ENCODE measurements around the gene PPM1A.

Gene PPM1A

DNA sequence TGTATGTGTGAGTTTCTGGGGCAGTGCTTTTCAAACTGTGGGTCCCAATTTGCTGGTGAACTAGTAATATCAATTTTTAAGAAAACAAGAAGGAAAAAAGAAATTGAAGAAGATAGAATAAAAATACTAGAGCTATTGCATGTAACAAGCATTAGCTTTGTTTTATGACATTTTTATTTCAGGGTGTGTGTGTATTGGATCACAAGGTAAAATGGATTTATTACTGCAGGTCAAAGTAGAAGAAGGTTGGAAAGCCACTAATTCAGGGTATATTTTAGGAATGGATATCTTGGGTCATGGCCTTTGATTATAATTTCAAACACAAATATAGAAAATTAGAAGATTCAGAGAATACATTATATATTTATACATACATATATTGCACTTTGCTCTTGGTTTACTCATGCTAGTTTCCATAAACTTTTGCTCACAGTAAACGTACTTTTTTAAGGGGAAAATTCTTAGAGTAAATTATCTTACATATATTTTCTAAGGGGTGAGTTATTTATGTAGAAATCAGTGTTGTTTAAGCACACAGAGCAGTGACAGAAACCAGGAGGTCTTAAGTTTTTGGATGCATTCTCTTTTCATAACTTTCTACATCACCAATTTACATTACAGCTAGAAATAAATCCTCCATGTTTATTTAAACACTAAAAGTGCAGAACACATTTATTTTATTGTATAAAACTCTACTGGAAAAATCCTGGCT is 34.5 kb upstream of the PPM1A start:
- no peak overlapping the region for H3K4me3 ChIP-seq (ENCODE audit: low read depth, low read length)
- no peak for DNase-seq (ENCODE audit: low read depth)
- no peak for TF ChIP-seq POLR2A (IDR thresholded peaks at IDR 0.05; ENCODE audit: extremely low read depth, insufficient read length)
- TF ChIP-seq MYC (IDR thresholded peaks at IDR 0.05; ENCODE audit: low read depth, low read length) = no peak
- TF ChIP-seq, protein P1, sequence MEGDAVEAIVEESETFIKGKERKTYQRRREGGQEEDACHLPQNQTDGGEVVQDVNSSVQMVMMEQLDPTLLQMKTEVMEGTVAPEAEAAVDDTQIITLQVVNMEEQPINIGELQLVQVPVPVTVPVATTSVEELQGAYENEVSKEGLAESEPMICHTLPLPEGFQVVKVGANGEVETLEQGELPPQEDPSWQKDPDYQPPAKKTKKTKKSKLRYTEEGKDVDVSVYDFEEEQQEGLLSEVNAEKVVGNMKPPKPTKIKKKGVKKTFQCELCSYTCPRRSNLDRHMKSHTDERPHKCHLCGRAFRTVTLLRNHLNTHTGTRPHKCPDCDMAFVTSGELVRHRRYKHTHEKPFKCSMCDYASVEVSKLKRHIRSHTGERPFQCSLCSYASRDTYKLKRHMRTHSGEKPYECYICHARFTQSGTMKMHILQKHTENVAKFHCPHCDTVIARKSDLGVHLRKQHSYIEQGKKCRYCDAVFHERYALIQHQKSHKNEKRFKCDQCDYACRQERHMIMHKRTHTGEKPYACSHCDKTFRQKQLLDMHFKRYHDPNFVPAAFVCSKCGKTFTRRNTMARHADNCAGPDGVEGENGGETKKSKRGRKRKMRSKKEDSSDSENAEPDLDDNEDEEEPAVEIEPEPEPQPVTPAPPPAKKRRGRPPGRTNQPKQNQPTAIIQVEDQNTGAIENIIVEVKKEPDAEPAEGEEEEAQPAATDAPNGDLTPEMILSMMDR (IDR thresholded peaks at IDR 0.05; ENCODE audit: low read depth, low read length) = no peak
- TF ChIP-seq, protein P2, sequence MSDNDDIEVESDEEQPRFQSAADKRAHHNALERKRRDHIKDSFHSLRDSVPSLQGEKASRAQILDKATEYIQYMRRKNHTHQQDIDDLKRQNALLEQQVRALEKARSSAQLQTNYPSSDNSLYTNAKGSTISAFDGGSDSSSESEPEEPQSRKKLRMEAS (IDR thresholded peaks at IDR 0.05; ENCODE audit: low read depth, low read length) = no peak

DNA sequence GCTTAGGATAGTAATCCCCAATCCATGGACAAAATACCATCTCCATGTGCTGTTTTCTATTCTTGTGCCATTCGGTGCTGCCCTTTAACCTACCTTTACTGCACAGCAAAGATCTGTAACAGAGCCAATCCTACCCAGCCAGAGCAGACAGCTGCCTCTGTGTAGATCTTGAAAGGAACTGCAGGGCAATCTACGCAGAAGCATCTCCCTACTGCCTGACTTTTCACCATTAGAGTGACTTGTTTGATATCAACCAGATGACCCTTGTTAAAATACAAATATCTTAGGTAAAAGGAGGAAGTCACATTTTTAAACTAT is 33.9 kb upstream of the PPM1A start:
- no peak overlapping the region for H3K4me3 ChIP-seq (ENCODE audit: low read depth, low read length)
- no peak for TF ChIP-seq POLR2A (IDR thresholded peaks at IDR 0.05; ENCODE audit: extremely low read depth, insufficient read length)
- no peak for DNase-seq (ENCODE audit: low read depth)

DNA sequence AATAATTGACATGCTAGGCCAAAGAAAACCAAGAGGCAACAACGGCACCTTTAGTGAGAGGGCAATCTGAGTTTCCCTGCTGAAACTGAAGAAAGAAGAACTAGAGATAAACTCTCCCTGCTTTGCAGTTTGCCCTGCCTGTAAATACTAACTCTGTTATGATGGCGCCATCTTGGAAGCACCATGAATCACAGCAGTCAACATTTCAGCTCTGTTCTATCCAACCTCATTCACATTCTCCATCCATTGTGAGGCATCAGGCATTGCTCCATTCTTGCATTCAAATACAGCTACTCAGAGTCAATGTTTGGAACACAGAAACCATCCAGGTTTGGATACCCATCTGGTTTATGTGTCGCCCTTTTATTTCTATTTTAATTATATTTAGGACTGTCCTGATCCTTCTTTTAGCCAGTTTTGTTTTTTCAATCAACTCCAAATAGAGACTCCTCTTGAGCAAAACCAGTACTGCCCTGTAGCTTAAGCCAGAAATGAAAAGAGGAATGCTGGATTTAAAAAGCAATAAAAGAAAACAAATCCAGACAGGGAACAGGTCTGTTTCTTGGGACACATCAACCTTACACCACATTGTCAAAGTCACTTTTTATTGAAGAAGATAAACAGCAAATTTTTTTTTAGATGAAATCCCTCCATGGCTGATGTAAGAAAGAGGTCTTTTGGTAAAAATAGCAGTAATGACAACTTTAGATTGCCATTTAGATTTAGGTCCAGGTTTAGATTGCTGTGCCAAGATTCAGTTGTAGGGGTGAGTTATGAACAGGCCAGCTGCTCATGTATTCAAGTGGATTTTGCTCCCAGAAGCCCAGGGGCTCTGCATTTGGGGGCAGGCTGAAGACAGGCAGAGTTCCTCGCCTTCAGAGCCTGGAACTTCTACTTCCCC is 33.3 kb upstream of the PPM1A start:
- H3K4me3 ChIP-seq (ENCODE audit: low read depth, low read length) = no peak overlapping the region
- TF ChIP-seq, protein P1 (IDR thresholded peaks at IDR 0.05; ENCODE audit: low read depth, low read length) = no peak
- TF ChIP-seq, protein P2 (IDR thresholded peaks at IDR 0.05; ENCODE audit: low read depth, low read length) = no peak
- TF ChIP-seq MYC (IDR thresholded peaks at IDR 0.05; ENCODE audit: low read depth, low read length) = no peak
- TF ChIP-seq POLR2A (IDR thresholded peaks at IDR 0.05; ENCODE audit: extremely low read depth, insufficient read length) = no peak
- no peak for DNase-seq (ENCODE audit: low read depth)

DNA sequence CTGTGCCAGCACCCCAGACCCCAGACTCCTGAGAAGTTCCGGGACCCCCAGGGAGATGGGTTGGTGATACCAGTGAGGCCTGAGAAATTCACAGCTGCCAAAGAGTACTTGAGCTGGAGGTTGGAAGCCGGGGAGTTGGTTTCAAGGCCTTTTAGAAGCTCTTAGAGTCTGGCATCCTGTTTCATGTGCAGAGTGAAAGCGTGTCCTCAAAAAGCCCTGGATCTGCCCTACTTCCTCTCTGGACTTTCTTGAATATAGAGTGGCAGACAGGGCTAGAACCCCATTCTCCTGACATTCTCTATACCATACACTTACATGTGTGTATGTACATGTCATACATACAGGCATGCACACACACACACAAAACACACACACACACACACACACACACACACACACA is 31.3 kb upstream of the PPM1A start:
- TF ChIP-seq, protein P1 (IDR thresholded peaks at IDR 0.05; ENCODE audit: low read depth, low read length) = no peak
- TF ChIP-seq MYC (IDR thresholded peaks at IDR 0.05; ENCODE audit: low read depth, low read length) (no peak), POLR2A (IDR thresholded peaks at IDR 0.05; ENCODE audit: extremely low read depth, insufficient read length) (no peak)
- TF ChIP-seq, protein P2 (IDR thresholded peaks at IDR 0.05; ENCODE audit: low read depth, low read length) = no peak
- DNase-seq (ENCODE audit: low read depth) = no peak
- no peak overlapping the region for H3K4me3 ChIP-seq (ENCODE audit: low read depth, low read length)

DNA sequence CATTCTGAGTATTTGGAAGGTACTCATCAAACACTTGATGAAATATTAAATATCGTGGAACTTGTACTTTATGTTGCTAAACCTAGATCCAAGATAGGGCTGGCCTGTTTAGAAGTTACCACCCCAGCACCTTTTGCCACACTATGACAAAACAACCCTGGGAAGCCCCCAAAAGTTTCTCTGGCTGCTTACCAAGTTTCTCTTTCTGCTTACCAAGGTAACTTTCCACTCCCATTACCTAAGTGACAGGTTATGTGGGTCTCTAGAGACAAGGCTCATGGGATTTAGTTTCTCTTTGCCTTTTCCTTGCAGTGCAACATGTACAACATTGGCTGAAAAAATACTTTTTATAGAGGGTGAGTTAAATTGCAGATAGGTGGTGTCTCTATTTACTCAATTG is 28.9 kb upstream of the PPM1A start:
- no peak for DNase-seq (ENCODE audit: low read depth)
- no peak overlapping the region for H3K4me3 ChIP-seq (ENCODE audit: low read depth, low read length)
- TF ChIP-seq MYC (IDR thresholded peaks at IDR 0.05; ENCODE audit: low read depth, low read length) = no peak
- TF ChIP-seq, protein P2 (IDR thresholded peaks at IDR 0.05; ENCODE audit: low read depth, low read length) = no peak
- no peak for TF ChIP-seq POLR2A (IDR thresholded peaks at IDR 0.05; ENCODE audit: extremely low read depth, insufficient read length)
- TF ChIP-seq, protein P1 (IDR thresholded peaks at IDR 0.05; ENCODE audit: low read depth, low read length) = no peak

DNA sequence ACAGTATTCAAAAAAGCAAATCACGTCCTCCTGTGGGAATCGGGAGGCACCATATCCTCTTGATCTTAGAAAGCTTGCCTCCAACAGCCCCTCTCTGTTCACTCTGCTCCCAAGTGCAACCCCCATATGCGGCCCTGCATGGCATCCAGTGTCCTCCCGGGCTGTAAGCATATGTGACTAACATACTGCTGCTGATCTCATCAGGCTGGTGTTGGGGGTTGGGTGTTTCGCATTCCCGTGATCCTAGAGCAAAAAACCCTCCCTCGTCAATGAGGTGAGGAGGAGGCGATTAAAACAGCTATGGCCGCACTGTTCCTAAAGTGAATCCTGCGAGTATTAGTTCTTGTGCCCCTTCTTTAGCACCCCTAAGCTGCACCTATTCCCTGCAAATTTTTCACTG is 28.1 kb upstream of the PPM1A start:
- DNase-seq (ENCODE audit: low read depth) = no peak

More for the DNA sequence above, 28.1 kb upstream of the PPM1A start:
- TF ChIP-seq, protein P1 (IDR thresholded peaks at IDR 0.05; ENCODE audit: low read depth, low read length) = no peak
- TF ChIP-seq POLR2A (IDR thresholded peaks at IDR 0.05; ENCODE audit: extremely low read depth, insufficient read length) (no peak), MYC (IDR thresholded peaks at IDR 0.05; ENCODE audit: low read depth, low read length) (no peak)
- TF ChIP-seq, protein P2 (IDR thresholded peaks at IDR 0.05; ENCODE audit: low read depth, low read length) = no peak
- no peak overlapping the region for H3K4me3 ChIP-seq (ENCODE audit: low read depth, low read length)

Measured in NB4 (cell line).